Gastrocnemius medialis (tissue), 4 donors: Measurements from ENCODE around the gene UNC5CL.

ENCODE experiments used
- CTCF ChIP-seq, 5 experiments: fragments of 450-650 bp in 3 of 5; fragments of 200-600 bp in 2 of 5; sonication (generic) in 2 of 5; IDR thresholded peaks in 4 of 5; conservative IDR thresholded peaks in 1 of 5; 1 replicate in 4 of 5; 2 replicates in 1 of 5; pipeline ENCODE4 v1.5.1; 2016 to 2019; ENCODE audit warnings: antibody characterized with exemption in 5 of 5, mild to moderate bottlenecking in 3 of 5, moderate library complexity in 3 of 5
- POLR2A ChIP-seq, 2 donors: fragments of 450-650 bp; IDR thresholded peaks; one replicate each; pipeline ENCODE4 v1.6.1; 2017; ENCODE audit warnings: antibody characterized with exemption in 2 of 2, mild to moderate bottlenecking in 2 of 2, moderate library complexity in 2 of 2

- TF ChIP-seq CTCF (IDR thresholded peaks at IDR 0.05 in 4 of 5, conservative IDR thresholded peaks at IDR 0.05 in 1 of 5): no peak
- no peak for TF ChIP-seq POLR2A (IDR thresholded peaks at IDR 0.05)
Observed at GRCh38 chr6:41088451-41088850, 49.4 kb upstream of the UNC5CL start.
